Breast epithelium (tissue), 4 donors: ENCODE measurements around the gene HCLS1. TPM values are rescaled to one million over a fixed set of nuclear protein-coding genes. Genes with fewer than 3 reads are reported as not detected.

ENCODE experiments used
- DNase-seq, 2 donors: peaks; one replicate each; pipeline ENCODE4 v3.0.0-alpha.2; 2019; ENCODE audit warnings: low spot score in 2 of 2
- H3K27ac ChIP-seq, 2 donors: fragments of 200-600 bp; sonication (generic) in 1 of 2; one replicate each; pipeline ENCODE4 v1.5.1; 2016 to 2019; ENCODE audit warnings: mild to moderate bottlenecking in 1 of 2
- H3K27me3 ChIP-seq, 2 donors: fragments of 200-600 bp; sonication (generic) in 1 of 2; one replicate each; pipeline versions ENCODE4 v1.5.1 to v1.6.0; 2017 to 2019; ENCODE audit warnings: control low read depth in 1 of 2, mild to moderate bottlenecking in 1 of 2
- H3K36me3 ChIP-seq: fragments of 200-600 bp; one replicate; pipeline ENCODE4 v1.5.1; 2019
- H3K4me1 ChIP-seq, 2 donors: fragments of 200-600 bp; sonication (generic); one replicate each; pipeline ENCODE4 v1.5.1; 2016 to 2019; ENCODE audit warnings: control low read depth in 1 of 2
- H3K4me3 ChIP-seq, 3 donors: fragments of 200-600 bp; sonication (generic); 1 replicate in 2 of 3; 2 replicates in 1 of 3; pipeline ENCODE4 v1.5.1; 2016 to 2019; ENCODE audit warnings: mild to moderate bottlenecking in 3 of 3, moderate library complexity in 2 of 3
- H3K9me3 ChIP-seq, 2 donors: fragments of 200-600 bp; sonication (generic) in 1 of 2; one replicate each; pipeline ENCODE4 v1.5.1; 2016 to 2019; ENCODE audit warnings: control low read depth in 1 of 2
- CTCF ChIP-seq, 3 donors: fragments of 450-650 bp; IDR thresholded peaks; one replicate each; pipeline ENCODE4 v1.5.1; 2016 to 2017; ENCODE audit warnings: antibody characterized with exemption in 3 of 3, mild to moderate bottlenecking in 3 of 3, moderate library complexity in 3 of 3
- POLR2A ChIP-seq: fragments of 450-650 bp; IDR thresholded peaks from one replicate; pipeline ENCODE4 v1.6.1; 2016; ENCODE audit warnings: antibody characterized with exemption, mild to moderate bottlenecking, moderate library complexity
- POLR2AphosphoS5 ChIP-seq, 3 donors: sonication (generic); formaldehyde crosslinking; IDR thresholded peaks; one replicate each; pipeline ENCODE4 v1.6.1; 2017; ENCODE audit warnings: antibody characterized with exemption in 3 of 3
- intact Hi-C: fragments of 100-400 bp; cut with DNase I; formaldehyde crosslinking; loops from one replicate; pipeline ENCODE4 v1.15.1; 2023; ENCODE audit warnings: low total_unique reads
- total RNA-seq, 3 donors: library from RNA; depleted of rRNA; stranded (reverse); fragments of >200 nt; gene quantifications; one replicate each; pipeline ENCODE4 v1.1.0, GENCODE V29; 2016

Gene HCLS1
- total RNA-seq, 3 donors from 2014 or later: 37.8 to 144 (median 42.6) TPM

GRCh38 chr3:121703973-121704372 lies 43.3 kb upstream of the HCLS1 start:
- Histone ChIP-seq H3K4me3 (no peak overlapping the region), H3K9me3 (peaks cover 0 to 6% of the 10 kb centered on the region in 2 donors), H3K27me3 (no peaks in the 10 kb centered on the region), H3K27ac (no peak overlapping the region), H3K4me1 (no peaks in the 10 kb centered on the region), H3K36me3 (peaks cover 3% of the 10 kb centered on the region)
- intact Hi-C loops: no loop called here
- TF ChIP-seq POLR2A: no peak
- TF ChIP-seq CTCF (IDR thresholded peaks at IDR 0.05): no peak
- TF ChIP-seq POLR2AphosphoS5 (IDR thresholded peaks at IDR 0.05): no peak
- no peak for DNase-seq

DNA sequence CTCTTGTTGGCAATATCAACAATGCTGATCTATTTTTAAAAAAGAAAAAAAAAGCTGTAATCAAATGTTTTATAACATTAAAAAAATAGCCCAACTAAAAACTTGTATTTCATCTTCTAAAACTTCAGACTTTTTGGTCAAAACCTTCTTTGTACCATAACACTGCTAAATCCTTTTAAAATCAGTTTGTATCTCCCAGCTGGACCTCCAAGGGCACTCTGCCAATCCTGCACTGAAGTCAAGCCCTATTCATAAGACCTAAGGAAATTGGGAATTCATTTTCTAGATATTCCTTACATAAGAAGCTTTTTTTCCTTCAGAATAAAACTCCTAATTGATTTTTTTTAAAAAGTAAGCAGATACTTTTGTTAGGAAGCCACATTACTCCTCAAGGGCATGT lies 38.2 kb upstream of the HCLS1 start:
- Histone ChIP-seq H3K9me3 (peaks cover 0 to 6% of the 10 kb centered on the region in 2 donors), H3K4me3 (no peak overlapping the region), H3K36me3 (peaks cover 9% of the 10 kb centered on the region), H3K27ac (no peak overlapping the region), H3K27me3 (no peaks in the 10 kb centered on the region), H3K4me1 (no peaks in the 10 kb centered on the region)
- intact Hi-C loops: loop anchor here (2.0 to 10.0 kb wide), 2 partner anchors 52 to 1094 kb away; no protein-coding TSS in a partner anchor
- DNase-seq: no peak
- TF ChIP-seq POLR2AphosphoS5 (IDR thresholded peaks at IDR 0.05): no peak
- no peak for TF ChIP-seq POLR2A
- TF ChIP-seq CTCF (IDR thresholded peaks at IDR 0.05): no peak

GRCh38 chr3:121698476-121698875 lies 37.8 kb upstream of the HCLS1 start:
- Histone ChIP-seq H3K36me3 (peaks cover 9% of the 10 kb centered on the region), H3K27ac (no peak overlapping the region)

DNA sequence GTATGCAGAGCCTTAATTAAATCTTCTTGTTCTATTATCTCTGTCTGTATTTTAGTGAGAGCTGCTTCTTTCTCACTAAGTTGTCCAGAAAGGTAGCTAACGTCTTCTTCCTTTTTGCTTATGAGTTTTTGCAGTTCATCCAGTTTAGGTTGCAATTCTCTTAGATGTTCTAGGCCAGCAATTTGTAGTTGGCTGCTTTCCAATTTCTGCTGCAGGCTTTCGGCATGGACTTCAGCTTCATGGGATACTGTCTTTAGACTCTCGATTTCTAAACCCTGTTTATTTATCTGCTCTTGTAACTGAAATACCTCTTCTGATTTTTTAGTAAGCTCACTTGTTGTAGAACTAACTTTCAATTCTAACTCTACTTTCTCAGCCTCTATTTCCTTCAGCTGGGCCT lies 35.5 kb upstream of the HCLS1 start:
- Histone ChIP-seq H3K9me3 (no peaks in the 10 kb centered on the region), H3K27ac (no peak overlapping the region), H3K4me3 (no peak overlapping the region), H3K36me3 (peaks cover 15% of the 10 kb centered on the region), H3K27me3 (no peaks in the 10 kb centered on the region), H3K4me1 (no peaks in the 10 kb centered on the region)
- intact Hi-C loops: loop anchor here (10.0 kb wide), 1 partner anchor 1091 kb away; no protein-coding TSS in a partner anchor
- no peak for DNase-seq
- TF ChIP-seq POLR2A: no peak
- no peak for TF ChIP-seq CTCF (IDR thresholded peaks at IDR 0.05)
- no peak for TF ChIP-seq POLR2AphosphoS5 (IDR thresholded peaks at IDR 0.05)

More at GRCh38 chr3:121698476-121698875, 37.8 kb upstream of the HCLS1 start:
- Histone ChIP-seq H3K4me3 (no peak overlapping the region), H3K27me3 (no peaks in the 10 kb centered on the region), H3K9me3 (peaks cover 0 to 3% of the 10 kb centered on the region in 2 donors), H3K4me1 (no peaks in the 10 kb centered on the region)
- no peak for TF ChIP-seq POLR2AphosphoS5 (IDR thresholded peaks at IDR 0.05)
- TF ChIP-seq POLR2A: no peak
- TF ChIP-seq CTCF (IDR thresholded peaks at IDR 0.05): no peak
- DNase-seq: no peak
- intact Hi-C loops: loop anchor here (2.0 to 10.0 kb wide), 2 partner anchors 52 to 1094 kb away; no protein-coding TSS in a partner anchor

DNA sequence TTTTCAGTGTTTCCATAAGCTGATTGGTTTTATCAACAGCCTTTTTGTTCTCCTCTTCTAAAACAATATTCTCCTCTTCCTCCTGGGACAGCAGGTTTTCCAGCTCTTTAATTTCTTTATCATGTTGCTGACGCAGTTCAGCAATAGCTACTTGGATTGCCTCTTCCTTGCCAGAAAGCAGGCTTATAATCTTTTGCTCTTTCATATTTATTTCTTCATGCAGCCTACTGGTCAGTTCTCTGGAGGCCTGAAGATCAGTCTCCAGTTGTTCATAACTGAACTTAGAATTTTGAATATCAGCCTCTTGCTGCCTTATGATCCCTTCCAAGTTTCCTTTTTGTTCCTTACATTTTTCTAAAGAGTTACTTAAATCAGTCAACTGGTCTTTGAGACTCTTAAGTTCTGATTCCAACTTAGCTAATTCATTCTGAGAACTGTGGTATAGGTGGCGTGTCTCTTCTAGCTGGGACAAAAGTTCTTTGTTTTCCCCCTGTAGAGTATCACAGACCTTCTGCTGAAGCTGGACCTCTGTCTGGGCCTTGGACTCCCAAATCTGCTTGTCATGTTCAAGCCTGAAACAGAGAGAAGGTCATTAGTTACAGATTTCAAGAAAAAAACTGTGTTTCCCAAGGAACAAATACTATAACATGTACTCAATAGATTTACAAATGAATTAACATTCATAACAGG lies 31.5 kb upstream of the HCLS1 start:
- Histone ChIP-seq H3K36me3 (peaks cover 10% of the 10 kb centered on the region), H3K4me1 (no peaks in the 10 kb centered on the region), H3K27ac (no peak overlapping the region), H3K9me3 (no peaks in the 10 kb centered on the region), H3K4me3 (no peak overlapping the region), H3K27me3 (no peaks in the 10 kb centered on the region)
- TF ChIP-seq POLR2A (no peak), POLR2AphosphoS5 (IDR thresholded peaks at IDR 0.05) (no peak), CTCF (IDR thresholded peaks at IDR 0.05) (no peak)
- no peak for DNase-seq
- intact Hi-C loops: loop anchor here (10.0 kb wide), 1 partner anchor 1087 kb away; no protein-coding TSS in a partner anchor
